ENCODE results near the gene CUEDC2.
A peak's percentile ranks its signal among the peaks of the same experiment; 100 is the strongest.

The CUEDC2 gene

DNA sequence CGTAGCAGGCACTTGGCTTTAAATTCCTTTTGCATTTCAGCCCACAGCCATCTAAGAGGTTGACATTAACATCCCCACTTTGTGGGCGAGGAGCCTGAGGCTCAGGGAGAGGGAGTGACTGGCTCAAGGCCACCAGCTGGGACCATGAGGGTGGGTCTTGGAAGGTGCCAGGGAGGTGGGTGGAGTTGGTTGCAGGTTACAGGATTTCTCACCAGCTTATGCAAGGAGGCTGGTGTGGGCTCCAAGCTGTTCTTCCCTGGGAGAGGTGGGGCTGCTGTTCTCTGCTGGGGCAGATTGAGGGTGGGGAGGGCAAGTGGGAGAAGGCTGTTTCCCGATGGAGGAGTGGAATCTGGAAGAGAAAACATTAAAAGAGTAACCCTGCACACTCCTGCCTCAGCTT is 33.1 kb upstream of the CUEDC2 start:
- no peak overlapping the region for H3K4me3 Mint-ChIP-seq
- TF ChIP-seq, protein P1, sequence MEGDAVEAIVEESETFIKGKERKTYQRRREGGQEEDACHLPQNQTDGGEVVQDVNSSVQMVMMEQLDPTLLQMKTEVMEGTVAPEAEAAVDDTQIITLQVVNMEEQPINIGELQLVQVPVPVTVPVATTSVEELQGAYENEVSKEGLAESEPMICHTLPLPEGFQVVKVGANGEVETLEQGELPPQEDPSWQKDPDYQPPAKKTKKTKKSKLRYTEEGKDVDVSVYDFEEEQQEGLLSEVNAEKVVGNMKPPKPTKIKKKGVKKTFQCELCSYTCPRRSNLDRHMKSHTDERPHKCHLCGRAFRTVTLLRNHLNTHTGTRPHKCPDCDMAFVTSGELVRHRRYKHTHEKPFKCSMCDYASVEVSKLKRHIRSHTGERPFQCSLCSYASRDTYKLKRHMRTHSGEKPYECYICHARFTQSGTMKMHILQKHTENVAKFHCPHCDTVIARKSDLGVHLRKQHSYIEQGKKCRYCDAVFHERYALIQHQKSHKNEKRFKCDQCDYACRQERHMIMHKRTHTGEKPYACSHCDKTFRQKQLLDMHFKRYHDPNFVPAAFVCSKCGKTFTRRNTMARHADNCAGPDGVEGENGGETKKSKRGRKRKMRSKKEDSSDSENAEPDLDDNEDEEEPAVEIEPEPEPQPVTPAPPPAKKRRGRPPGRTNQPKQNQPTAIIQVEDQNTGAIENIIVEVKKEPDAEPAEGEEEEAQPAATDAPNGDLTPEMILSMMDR (IDR thresholded peaks at IDR 0.05): no peak
- no peaks in the 10 kb centered on the region for H3K36me3 Mint-ChIP-seq (ENCODE audit: low read depth)
- H3K9me3 Mint-ChIP-seq: no peaks in the 10 kb centered on the region
- H3K27me3 Mint-ChIP-seq (ENCODE audit: low read depth, poor library complexity): peaks cover 33% of the 10 kb centered on the region
- DNase-seq: no peak
- H3K4me1 Mint-ChIP-seq: peaks cover 40% of the 10 kb centered on the region
- no peak overlapping the region for H3K27ac Mint-ChIP-seq

DNA sequence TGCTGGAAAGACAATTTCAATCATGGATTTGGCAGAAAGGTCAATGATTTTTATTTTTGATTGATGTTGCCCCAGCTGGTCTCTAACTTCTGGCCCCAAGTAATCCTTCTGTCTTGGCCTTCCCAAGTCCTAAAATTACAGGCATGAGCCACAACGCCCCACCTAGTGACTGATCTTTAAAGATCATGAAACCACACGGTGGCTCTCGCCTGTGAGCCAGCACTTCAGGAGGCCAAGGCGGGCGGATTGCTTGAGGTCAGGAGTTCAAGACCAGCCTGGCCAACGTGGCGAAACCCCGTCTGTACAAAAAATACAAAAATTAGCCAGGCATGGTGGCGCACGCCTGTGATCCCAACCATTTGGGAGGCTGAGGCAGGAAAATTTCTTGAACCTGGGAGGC is 31.6 kb upstream of the CUEDC2 start:
- no peak for DNase-seq
- Mint-ChIP-seq H3K4me3 (no peak overlapping the region), H3K27ac (no peak overlapping the region), H3K36me3 (ENCODE audit: low read depth) (no peaks in the 10 kb centered on the region), H3K4me1 (peaks cover 35% of the 10 kb centered on the region), H3K9me3 (no peaks in the 10 kb centered on the region), H3K27me3 (ENCODE audit: low read depth, poor library complexity) (peaks cover 33% of the 10 kb centered on the region)
- TF ChIP-seq, protein P1 (IDR thresholded peaks at IDR 0.05): no peak

DNA sequence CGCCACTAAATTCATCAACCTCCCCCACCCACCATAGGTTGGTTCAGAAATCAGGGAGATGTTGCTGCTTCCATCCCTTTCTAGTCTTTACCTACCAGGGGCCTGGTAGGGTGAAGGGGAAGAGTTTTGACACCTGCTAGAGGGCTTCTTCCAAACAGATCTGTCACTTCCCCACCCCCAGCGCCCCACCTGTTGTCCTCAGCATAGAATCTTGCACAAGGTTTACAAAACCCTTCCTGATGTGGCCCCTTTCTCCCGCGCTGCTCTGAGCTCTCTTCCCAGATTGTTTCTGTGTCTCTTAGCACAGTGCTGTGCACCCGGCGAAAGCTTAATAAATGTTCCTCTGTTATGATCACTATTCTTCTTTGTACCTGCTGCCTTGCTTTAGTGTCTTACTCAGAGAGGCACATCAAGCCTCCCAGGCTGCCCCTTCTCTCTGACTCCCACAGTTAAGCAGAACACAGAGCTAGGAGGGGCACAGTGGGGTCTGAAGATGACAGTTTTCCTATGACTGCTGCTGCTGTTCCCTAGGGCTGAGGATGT is 30.2 kb upstream of the CUEDC2 start:
- Mint-ChIP-seq H3K9me3 (no peaks in the 10 kb centered on the region), H3K4me3 (peak overlapping the region; percentile 84), H3K36me3 (ENCODE audit: low read depth) (no peaks in the 10 kb centered on the region), H3K27ac (no peak overlapping the region), H3K4me1 (peaks cover 44% of the 10 kb centered on the region), H3K27me3 (ENCODE audit: low read depth, poor library complexity) (peaks cover 33% of the 10 kb centered on the region)
- TF ChIP-seq, protein P1 (IDR thresholded peaks at IDR 0.05): no peak
- no peak for DNase-seq

DNA sequence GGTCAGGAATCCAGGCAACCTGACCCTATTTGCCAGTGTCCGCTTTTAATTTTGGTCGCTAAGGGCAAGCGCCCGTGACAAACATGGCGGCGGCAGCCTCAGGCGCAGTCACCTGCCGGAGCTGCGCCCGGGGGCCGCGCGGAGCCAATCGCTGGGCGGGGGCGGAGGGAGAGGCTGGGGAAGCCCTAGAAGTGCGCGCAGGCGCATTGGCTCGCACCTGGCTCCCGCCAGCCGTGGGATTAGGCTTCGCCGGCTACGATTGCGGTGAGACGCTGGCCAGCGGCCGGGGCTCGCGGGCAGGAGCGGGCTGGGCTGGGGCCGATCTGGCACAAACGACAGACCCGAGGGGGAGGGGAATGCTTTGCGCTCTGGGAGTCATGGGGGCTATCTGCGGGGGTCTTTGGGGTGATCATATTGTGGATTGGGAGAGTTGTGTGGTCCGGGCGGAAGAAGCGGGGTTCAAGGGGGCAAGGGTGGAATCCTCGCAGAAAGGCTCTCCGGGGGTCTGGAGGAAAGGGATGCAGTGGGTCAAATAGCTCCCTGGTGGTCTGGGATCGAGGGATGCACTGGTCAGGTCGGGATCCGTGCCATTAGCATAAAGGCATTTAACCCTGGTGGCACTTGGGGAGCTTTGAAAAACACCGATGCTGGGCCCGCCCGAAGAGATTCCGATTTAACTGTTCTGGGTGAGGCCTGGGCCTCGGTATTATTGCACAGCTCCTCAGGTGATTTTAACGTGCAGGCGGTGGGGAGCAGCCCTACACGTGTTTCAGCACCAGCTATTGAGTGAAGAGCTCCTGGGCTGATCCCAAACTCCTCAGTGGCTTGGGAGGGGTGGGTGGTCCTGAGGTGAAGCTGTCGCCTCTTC is 29.0 kb upstream of the CUEDC2 start:
- H3K36me3 Mint-ChIP-seq (ENCODE audit: low read depth): no peaks in the 10 kb centered on the region
- TF ChIP-seq, protein P1 (IDR thresholded peaks at IDR 0.05): no peak
- DNase-seq: peak; percentile 96
- no peak overlapping the region for H3K27ac Mint-ChIP-seq
- peak overlapping the region; percentile 84 for H3K4me3 Mint-ChIP-seq
- H3K4me1 Mint-ChIP-seq: peaks cover 47% of the 10 kb centered on the region
- peaks cover 33% of the 10 kb centered on the region for H3K27me3 Mint-ChIP-seq (ENCODE audit: low read depth, poor library complexity)
- H3K9me3 Mint-ChIP-seq: no peaks in the 10 kb centered on the region

DNA sequence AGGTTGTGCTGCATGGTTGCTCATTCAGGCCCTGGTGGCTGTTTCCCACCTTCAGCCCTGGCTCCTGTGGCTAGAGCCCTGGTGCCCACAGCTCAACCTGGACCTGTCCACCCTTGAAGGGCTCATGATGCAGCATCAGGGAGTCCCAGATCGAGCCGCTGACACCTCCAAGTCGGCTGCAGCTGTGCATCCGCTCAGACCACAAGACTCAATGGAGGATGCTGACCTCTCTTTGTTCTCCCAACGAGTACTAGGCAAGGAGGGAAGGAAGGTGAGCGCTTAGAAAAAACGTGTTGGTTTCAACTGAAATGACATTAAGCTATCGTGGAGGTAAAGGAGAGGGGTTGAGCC is 28.4 kb upstream of the CUEDC2 start:
- Mint-ChIP-seq H3K4me1 (peaks cover 47% of the 10 kb centered on the region), H3K27me3 (ENCODE audit: low read depth, poor library complexity) (peaks cover 33% of the 10 kb centered on the region), H3K9me3 (no peaks in the 10 kb centered on the region), H3K4me3 (peak overlapping the region; percentile 69), H3K36me3 (ENCODE audit: low read depth) (peaks cover 2% of the 10 kb centered on the region), H3K27ac (no peak overlapping the region)
- TF ChIP-seq, protein P1 (IDR thresholded peaks at IDR 0.05): no peak
- DNase-seq: no peak

DNA sequence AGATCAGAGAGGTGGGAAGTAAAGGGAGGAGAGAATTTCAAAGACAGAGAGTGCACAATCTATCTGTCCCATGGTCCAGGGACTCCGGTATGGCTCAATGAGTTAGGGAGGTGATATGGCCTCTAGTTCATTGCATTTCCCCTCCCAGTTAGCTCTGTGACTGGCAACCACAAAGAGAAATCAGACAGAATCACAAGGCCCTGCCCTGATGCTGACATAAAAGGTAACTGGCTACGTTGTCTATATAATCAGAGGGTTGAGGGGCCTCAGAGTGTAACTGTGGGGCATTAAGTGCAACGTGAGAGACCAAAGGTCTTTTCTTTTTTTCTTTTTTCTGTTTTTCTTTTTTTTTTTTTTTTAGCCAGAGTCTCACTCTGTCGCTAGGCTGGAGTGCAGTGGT is 26.3 kb upstream of the CUEDC2 start:
- H3K4me1 Mint-ChIP-seq: peaks cover 53% of the 10 kb centered on the region
- H3K9me3 Mint-ChIP-seq: no peaks in the 10 kb centered on the region
- DNase-seq: no peak
- TF ChIP-seq, protein P1 (IDR thresholded peaks at IDR 0.05): no peak
- H3K4me3 Mint-ChIP-seq: peak overlapping the region; percentile 29
- H3K36me3 Mint-ChIP-seq (ENCODE audit: low read depth): peaks cover 4% of the 10 kb centered on the region
- peaks cover 30% of the 10 kb centered on the region for H3K27me3 Mint-ChIP-seq (ENCODE audit: low read depth, poor library complexity)
- peak overlapping the region; percentile 34 for H3K27ac Mint-ChIP-seq
